8988T (cell line): ENCODE results near the gene PPP2R2C.

Source experiments
- DNase-seq: peaks from one replicate; pipeline ENCODE4 v3.0.0; 2011

PPP2R2C gene

DNA sequence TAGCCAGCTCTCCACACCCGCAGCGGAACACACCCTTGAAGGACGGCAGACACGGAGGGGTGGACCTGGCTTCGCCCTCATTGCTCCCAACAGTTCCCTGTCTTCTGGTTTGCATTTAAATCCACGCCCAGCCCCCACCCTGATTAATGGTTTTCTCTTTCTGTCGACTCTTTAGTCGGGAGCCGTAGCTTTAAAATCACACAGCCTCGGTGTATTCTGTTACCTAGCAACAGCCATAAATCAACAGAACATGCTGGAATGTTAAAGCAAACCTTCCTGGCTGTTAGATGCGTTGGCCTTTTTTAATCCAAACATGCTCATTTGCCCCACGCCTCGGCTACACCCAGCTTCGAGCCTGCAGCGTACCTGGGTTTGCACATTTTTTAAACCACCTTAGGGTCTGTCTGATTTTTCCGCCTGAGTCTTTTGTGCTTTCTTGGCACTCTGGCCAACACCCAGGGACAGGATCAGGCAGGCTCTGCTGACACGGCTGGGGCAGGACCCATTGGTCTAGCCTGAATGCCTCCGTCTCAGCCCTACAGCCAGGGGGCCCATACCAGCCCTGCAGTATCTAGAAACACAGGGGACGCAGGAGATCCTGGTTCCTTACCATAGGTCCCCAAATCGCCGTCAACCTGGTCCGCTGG, 21.4 kb upstream of the PPP2R2C start:
- no peak for DNase-seq

DNA sequence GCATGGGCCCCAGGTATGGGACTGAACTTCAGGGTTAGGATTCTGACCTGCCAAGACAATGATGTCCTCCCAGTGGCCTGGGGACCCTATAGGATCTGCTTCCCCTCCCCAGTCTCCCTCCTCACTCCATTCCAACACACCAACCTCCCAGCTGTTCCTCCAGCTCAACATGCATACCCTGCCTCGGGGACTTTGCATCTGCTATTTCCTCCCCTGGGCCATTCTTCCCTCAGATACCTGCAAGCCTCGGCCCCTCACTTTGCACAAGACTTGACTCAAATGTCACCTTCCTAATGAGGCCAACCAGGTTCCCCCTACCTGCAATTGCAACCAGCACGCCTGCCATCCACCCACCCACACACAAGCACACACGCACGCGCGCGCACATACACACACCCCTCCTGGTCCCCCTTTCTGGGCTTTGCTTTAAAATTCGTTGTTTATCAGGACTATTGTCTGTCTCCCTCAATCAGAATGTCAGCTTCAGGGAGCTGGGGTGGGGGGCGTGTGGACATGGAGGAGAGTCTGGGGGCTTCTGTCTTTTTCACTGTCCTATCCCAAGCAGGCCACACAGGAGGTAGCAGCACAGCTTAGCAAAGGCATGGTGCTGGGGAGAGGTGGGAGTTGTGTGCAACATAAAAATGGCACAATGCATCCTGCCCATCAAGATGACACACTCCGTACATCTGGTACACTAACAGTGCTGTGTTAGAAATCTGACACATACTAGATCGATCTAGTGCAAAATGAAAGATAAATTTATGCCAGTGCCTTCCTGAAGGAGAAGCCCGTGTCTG, 20.6 kb upstream of the PPP2R2C start:
- no peak for DNase-seq

GRCh38 chr4:6492027-6492590, 19.7 kb upstream of the PPP2R2C start:
- DNase-seq, result no peak

- DNase-seq, result no peak
These were observed 18.8 kb upstream of the PPP2R2C start for GRCh38 chr4:6491235-6491634.

DNA sequence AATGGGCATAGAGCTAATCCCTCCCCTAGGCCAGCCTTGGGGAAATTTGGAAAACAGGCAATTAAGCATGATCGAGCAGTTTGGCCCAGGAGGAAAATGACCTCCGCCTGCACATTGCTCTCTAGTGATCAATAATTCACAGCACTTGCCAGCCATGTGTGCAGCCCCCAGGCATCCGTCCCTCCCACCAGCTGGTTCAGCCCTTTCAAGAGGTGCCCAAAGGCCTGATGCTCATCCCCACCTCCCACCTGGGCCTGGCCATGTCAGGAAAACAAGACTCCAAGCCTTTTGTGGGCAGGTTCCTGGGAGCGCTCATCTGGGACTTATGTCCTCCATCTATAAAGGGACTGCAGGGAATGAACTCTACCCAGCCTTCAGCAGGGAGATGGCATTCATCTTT, 17.5 kb upstream of the PPP2R2C start:
- DNase-seq, result no peak

- DNase-seq, result no peak
These were observed 15.1 kb upstream of the PPP2R2C start for GRCh38 chr4:6487466-6487865.

DNA sequence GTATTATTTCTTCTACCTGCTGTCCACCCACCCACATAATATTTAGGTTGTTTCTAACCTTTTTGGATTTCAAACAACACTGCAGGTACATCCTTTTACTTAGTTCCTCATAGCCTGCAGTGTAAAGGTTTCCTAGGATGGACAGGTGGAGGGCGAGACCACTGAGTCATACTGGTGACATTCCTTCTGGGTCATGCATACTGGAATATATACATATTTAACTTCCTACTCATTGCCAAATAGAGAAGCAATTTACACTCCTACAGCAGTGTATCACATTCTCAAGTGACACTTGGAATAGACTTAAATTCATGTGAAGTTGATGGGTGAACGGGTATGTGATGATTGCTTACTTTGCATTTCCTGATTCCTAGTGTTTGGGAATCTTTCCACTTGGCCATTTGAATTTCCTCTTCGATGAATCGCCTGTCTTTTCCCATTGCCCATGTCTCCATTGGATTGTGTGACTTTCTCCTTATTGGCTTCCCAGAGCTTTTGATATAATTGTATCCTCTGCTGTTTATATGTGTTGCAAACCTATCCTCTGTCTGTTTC, 8.2 kb upstream of the PPP2R2C start:
- no peak for DNase-seq

DNA sequence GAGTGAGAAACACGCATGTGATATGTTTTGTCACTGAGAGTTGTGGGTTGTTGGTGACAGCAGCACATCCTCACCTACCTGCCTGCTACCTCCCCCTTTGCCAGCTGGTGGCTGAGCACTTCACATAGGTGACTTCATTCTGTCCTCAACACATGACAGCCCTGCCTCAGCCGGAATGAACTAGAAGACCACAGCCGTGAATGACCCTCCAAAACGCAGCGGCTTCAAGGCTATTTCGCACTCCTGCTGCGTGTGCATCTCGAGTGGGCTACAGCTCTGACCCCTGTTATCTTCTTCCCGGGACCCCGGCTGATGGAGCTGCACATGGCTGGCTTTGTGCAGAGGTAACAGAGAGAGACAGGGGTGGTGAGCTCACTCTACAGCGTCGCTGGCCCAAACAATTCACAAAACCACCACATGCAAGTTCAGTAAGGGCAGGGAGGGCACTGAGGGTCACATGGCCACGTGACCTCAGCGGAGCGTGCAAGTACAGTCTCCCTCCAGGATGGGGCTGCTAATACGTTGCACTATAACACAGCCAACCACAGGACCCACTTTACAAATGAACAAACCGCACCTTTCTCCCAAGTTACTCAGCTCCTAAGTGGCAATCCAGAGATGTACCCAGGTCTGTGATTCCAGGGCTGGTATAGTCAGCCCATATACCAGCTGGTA, 6.3 kb upstream of the PPP2R2C start:
- no peak for DNase-seq

- no peak for DNase-seq
These were observed 4.5 kb upstream of the PPP2R2C start for GRCh38 chr4:6476893-6477292.

- DNase-seq, result no peak
These were observed 3.1 kb upstream of the PPP2R2C start for GRCh38 chr4:6475492-6476020.

DNA sequence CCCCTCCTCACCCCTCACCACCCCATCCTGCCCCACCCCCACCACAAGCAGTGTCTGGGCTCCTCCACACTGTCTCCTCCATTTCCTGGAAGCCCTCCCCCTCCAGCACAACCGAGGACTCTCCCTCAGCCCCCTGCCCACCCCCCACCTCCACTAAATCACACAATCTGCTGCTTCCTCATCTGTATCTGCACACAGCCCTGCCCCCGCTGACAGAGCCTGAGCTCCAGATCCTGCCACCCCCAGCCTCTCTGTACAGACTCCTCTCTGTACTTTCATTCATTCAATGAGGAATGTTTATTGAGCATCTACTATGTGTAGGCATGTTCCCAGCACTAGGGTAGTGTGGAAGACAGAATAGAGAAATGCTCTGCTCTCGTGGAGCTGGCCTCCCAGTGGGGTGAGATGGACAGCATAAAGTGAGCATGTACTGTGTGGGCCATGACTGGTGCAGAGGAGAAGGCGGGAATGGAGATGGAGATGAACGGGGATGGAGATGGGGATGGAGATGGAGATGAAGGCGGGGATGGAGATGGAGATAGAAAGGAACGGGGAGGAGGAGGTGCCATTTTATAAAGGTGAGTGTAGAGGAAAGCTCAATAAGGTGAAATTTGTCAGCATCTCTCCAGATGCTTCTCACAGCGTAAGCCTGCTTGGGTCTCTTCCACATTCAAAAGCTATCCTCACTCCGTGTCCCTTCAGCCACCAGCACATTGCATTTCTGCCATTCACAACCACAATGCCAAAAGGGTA, 2.5 kb upstream of the PPP2R2C start:
- DNase-seq, result no peak

DNA sequence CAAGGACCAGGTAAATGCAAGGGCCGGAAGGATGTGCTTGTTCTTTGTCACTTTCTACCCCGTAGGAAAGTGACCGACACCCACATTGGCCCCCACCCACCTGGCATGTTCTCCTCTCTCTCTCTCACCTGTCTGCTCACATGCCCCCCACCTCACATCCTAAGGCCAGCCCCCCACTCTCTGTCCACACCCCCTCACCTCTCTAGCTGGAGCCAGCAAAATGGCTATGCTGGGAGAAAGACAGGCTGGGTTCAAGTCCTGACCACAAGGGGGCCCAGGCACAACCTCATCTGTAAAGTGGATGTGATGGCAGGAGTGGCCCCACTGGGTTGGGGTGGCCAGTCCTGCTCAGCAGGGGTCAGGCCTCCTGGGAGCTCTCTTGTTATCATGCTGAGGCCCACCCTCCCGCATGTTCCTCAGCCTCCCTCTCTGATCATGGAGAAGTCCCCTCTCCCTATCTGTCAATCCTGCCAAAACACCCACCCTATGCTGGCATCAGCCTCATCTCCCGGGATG, 1.7 kb upstream of the PPP2R2C start:
- DNase-seq, result peak; percentile 77

DNA sequence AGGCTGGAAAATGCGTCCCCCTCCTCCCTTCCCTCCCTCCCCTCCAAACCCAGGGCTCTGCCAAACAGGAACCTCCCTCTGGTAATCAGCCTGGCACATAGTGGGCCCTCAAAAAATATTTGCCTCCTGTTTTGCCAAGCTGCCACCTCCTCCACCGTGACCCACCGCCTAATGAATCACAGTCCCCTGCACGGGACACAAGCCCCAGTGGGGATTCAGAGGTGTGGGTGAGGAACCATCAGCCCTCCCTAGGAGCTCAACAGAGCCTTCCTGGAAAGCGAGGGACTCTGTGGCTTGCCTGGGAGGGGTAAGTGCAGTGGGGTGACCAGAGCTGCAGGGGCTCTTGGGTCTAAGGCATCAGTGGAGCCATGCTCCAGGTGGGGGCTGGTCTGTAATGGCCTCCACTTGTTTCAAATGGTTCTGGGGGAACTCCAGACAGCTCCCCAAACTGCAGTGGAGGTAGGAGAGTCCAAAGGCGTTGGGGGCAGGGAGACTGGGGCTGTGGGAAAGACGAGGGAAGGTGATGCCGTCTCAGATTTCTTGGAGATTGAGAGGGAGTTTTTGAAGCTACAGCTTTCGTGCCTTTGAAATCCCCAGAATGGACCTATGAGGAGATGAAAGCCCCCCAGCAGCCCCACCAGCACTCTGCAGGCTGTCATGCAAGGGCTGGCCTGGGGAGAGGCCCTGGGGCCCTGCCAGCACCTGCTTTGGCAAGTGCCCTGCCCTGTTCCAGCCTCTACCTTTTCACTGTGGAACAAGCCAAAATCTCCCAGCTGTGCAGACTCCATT, 1.0 kb upstream of the PPP2R2C start:
- no peak for DNase-seq

GRCh38 chr4:6472008-6472386, 417 bp downstream of the PPP2R2C start:
- DNase-seq, result no peak

DNA sequence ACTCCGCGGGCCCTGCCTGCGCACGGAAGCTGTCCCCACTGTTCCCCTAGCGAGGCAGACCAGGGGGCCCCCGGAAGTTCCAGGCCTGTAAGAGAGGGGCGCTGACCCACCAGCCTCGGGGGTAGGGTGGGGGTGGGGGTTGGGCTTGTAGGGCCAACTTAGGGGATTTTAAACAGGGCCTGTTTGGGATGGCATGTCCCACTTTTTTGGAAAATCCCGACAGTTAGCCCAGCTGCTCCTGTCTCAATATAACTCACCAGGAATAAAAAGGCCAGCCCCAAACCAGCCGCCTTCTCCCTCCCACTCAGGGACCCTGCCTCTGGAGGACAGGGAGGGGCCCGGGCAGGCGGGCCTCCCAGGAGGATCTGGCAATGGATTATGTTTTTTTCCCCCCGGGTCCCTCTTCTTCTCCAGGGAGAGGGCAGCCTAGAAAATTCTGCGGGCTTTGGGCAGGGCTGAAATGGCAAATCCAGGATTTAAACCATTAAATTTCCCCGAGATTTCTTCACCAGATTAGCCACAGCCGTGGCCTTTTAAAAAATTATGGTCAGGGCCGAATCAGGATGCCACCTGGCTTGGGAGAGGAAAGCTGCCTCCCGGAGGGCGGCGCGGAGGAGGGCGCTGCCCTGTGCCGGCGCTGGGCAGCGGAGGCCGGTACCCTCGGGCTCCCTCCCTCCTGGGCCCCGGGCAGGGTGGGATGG, 957 bp downstream of the PPP2R2C start:
- peak; percentile 73 for DNase-seq

GRCh38 chr4:6470502-6471306, 1.7 kb downstream of the PPP2R2C start:
- DNase-seq, result peak; percentile 81

GRCh38 chr4:6469898-6470501, 2.4 kb downstream of the PPP2R2C start:
- no peak for DNase-seq

DNA sequence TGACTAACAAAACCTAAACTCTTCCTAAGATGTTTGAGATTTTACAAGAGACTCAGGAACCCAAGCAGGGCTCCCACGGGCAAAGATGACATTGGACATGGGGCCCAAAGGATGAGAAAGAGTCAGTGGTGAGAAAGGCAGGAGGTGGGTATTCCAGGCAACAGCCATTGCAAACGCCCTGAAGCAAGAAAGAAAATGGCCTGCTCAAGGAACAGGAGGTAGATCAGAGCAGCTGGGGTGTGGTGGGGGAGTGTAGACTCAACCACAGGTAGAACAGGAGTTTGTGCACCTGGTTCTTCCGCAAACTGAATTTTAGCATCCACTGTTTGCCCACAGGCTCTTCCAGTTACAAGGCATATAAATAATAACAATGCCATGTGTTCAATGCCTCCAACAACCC, 3.3 kb downstream of the PPP2R2C start:
- DNase-seq, result no peak

DNA sequence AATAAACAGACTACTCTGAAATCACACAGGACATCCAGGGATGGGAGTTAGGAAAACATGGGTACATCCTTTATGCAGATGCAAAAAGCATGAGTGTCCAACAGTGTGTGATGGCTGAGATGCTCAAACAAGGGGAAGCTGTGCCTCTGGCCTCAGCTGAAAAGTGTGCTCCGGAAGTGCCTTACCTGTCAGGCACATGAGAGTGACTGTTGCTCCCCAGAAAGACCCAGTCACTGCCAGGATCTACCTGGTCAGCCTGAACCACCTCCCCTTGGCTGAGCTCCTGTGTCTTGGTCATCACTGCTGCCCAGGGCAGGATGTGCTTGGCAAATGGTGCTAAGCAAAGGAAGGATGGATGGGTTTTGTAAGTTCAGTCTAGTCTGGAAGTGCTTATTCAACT, 4.0 kb downstream of the PPP2R2C start:
- no peak for DNase-seq
